ENCODE measurements around the gene DARS2. TPM values are rescaled to one million over a fixed set of nuclear protein-coding genes. Genes with fewer than 3 reads are reported as not detected.

DARS2 gene
- total and polyA plus RNA-seq, 10 of the 15 experiments (the other 5 are each of a cell fraction or from before 2014, with no cell fraction given), result 23.9 to 69.7 (median 37.3) TPM

Small RNA genes lying within 50 kb of the gene (small RNA-seq; reads per million reads assigned to genes)
- not detected for gene RF00019

Other genes with a start within 250 kb of the DARS2 start
Only the 7 nearest of the 9 such genes appear.
- not detected in 2 replicates for gene TEX50, start 189.3 kb upstream of the DARS2 start, total RNA-seq (2014; rRNA removed)
- gene TEX50, start 189.3 kb upstream of the DARS2 start, total RNA-seq (2014; rRNA removed; fragmentation: Illumina TruSeq; extraction: Trizol), result not detected in 2 replicates
- gene TEX50, start 189.3 kb upstream of the DARS2 start, total RNA-seq (2021), result not detected in 2 replicates
- not detected in 2 replicates for gene TEX50, start 189.3 kb upstream of the DARS2 start, polyA plus RNA-seq (2011; rRNA removed)
- not detected in 2 replicates for gene TEX50, start 189.3 kb upstream of the DARS2 start, polyA plus RNA-seq (2014; fragmentation: Illumina TruSeq; extraction: Trizol)
- gene TEX50, start 189.3 kb upstream of the DARS2 start, polyA plus RNA-seq (2014; fragmentation: Nextera tagmentation; extraction: Ambion mirVana), result not detected
- not detected in 2 replicates for gene TEX50, start 189.3 kb upstream of the DARS2 start, polyA plus RNA-seq (2014; rRNA removed)
- gene TEX50, start 189.3 kb upstream of the DARS2 start, polyA plus RNA-seq (2016; fragmentation: Nextera tagmentation; extraction: Ambion mirVana), result not detected
- not detected in 2 replicates for gene ANKRD45, start 154.8 kb upstream of the DARS2 start, total RNA-seq (2014; rRNA removed)
- not detected in 2 replicates for gene ANKRD45, start 154.8 kb upstream of the DARS2 start, total RNA-seq (2014; rRNA removed; fragmentation: Illumina TruSeq; extraction: Trizol)
- not detected in 2 replicates for gene ANKRD45, start 154.8 kb upstream of the DARS2 start, total RNA-seq (2021)
- gene ANKRD45, start 154.8 kb upstream of the DARS2 start, polyA plus RNA-seq (2011; rRNA removed), result 0.06 and 0.14 TPM in 2 replicates
- 0.04 TPM in 1 of 2 replicates, not detected in the other for gene ANKRD45, start 154.8 kb upstream of the DARS2 start, polyA plus RNA-seq (2014; fragmentation: Illumina TruSeq; extraction: Trizol)
- under 1 TPM in 1 of 2 experiments, not detected in 1; 0.13 TPM for gene ANKRD45, start 154.8 kb upstream of the DARS2 start, polyA plus RNA-seq (2014; fragmentation: Nextera tagmentation; extraction: Ambion mirVana)
- not detected in 2 replicates for gene ANKRD45, start 154.8 kb upstream of the DARS2 start, polyA plus RNA-seq (2014; rRNA removed)
- gene ANKRD45, start 154.8 kb upstream of the DARS2 start, polyA plus RNA-seq (2016; fragmentation: Nextera tagmentation; extraction: Ambion mirVana), result under 1 TPM; 0.09 to 0.15 TPM
- 9.0 and 9.2 TPM in 2 replicates for gene KLHL20, start 109.7 kb upstream of the DARS2 start, total RNA-seq (2014; rRNA removed)
- gene KLHL20, start 109.7 kb upstream of the DARS2 start, total RNA-seq (2014; rRNA removed; fragmentation: Illumina TruSeq; extraction: Trizol), result 11.0 and 11.3 TPM in 2 replicates
- 12.5 and 14.0 TPM in 2 replicates for gene KLHL20, start 109.7 kb upstream of the DARS2 start, total RNA-seq (2021)
- gene KLHL20, start 109.7 kb upstream of the DARS2 start, polyA plus RNA-seq (2011; rRNA removed), result 12.7 and 14.3 TPM in 2 replicates
- 12.0 and 13.1 TPM in 2 replicates for gene KLHL20, start 109.7 kb upstream of the DARS2 start, polyA plus RNA-seq (2014; fragmentation: Illumina TruSeq; extraction: Trizol)
- gene KLHL20, start 109.7 kb upstream of the DARS2 start, polyA plus RNA-seq (2014; fragmentation: Nextera tagmentation; extraction: Ambion mirVana), result 1 to 10 TPM; 3.8 to 5.8 TPM
- gene KLHL20, start 109.7 kb upstream of the DARS2 start, polyA plus RNA-seq (2014; rRNA removed), result 8.6 and 9.1 TPM in 2 replicates
- gene KLHL20, start 109.7 kb upstream of the DARS2 start, polyA plus RNA-seq (2016; fragmentation: Nextera tagmentation; extraction: Ambion mirVana), result 10 to 100 TPM in 1 of 2 experiments, 1 to 10 TPM in 1; 7.0 to 10.8 TPM
- gene CENPL, start 210 bp downstream of the DARS2 start, total RNA-seq (2014; rRNA removed), result 27.6 and 31.0 TPM in 2 replicates
- gene CENPL, start 210 bp downstream of the DARS2 start, total RNA-seq (2014; rRNA removed; fragmentation: Illumina TruSeq; extraction: Trizol), result 25.8 and 32.1 TPM in 2 replicates
- 16.5 and 19.3 TPM in 2 replicates for gene CENPL, start 210 bp downstream of the DARS2 start, total RNA-seq (2021)
- 21.2 and 28.6 TPM in 2 replicates for gene CENPL, start 210 bp downstream of the DARS2 start, polyA plus RNA-seq (2011; rRNA removed)
- gene CENPL, start 210 bp downstream of the DARS2 start, polyA plus RNA-seq (2014; fragmentation: Illumina TruSeq; extraction: Trizol), result 20.8 and 20.9 TPM in 2 replicates
- gene CENPL, start 210 bp downstream of the DARS2 start, polyA plus RNA-seq (2014; fragmentation: Nextera tagmentation; extraction: Ambion mirVana), result 10 to 100 TPM; 14.9 to 26.7 TPM
- 19.6 and 22.4 TPM in 2 replicates for gene CENPL, start 210 bp downstream of the DARS2 start, polyA plus RNA-seq (2014; rRNA removed)
- 10 to 100 TPM; 26.5 to 26.7 TPM for gene CENPL, start 210 bp downstream of the DARS2 start, polyA plus RNA-seq (2016; fragmentation: Nextera tagmentation; extraction: Ambion mirVana)
- 597 and 727 TPM in 2 replicates for gene GAS5, start 43.3 kb downstream of the DARS2 start, total RNA-seq (2014; rRNA removed)
- gene GAS5, start 43.3 kb downstream of the DARS2 start, total RNA-seq (2014; rRNA removed; fragmentation: Illumina TruSeq; extraction: Trizol), result 722 and 746 TPM in 2 replicates
- 550 and 569 TPM in 2 replicates for gene GAS5, start 43.3 kb downstream of the DARS2 start, total RNA-seq (2021)
- gene GAS5, start 43.3 kb downstream of the DARS2 start, polyA plus RNA-seq (2011; rRNA removed), result 1,137 and 1,297 TPM in 2 replicates
- gene GAS5, start 43.3 kb downstream of the DARS2 start, polyA plus RNA-seq (2014; fragmentation: Illumina TruSeq; extraction: Trizol), result 810 and 918 TPM in 2 replicates
- 100 to 1,000 TPM; 804 to 930 TPM for gene GAS5, start 43.3 kb downstream of the DARS2 start, polyA plus RNA-seq (2014; fragmentation: Nextera tagmentation; extraction: Ambion mirVana)
- gene GAS5, start 43.3 kb downstream of the DARS2 start, polyA plus RNA-seq (2014; rRNA removed), result 561 and 676 TPM in 2 replicates
- gene GAS5, start 43.3 kb downstream of the DARS2 start, polyA plus RNA-seq (2016; fragmentation: Nextera tagmentation; extraction: Ambion mirVana), result 100 to 1,000 TPM; 289 TPM
- gene ZBTB37, start 43.7 kb downstream of the DARS2 start, total RNA-seq (2014; rRNA removed), result 3.3 and 3.4 TPM in 2 replicates
- gene ZBTB37, start 43.7 kb downstream of the DARS2 start, total RNA-seq (2014; rRNA removed; fragmentation: Illumina TruSeq; extraction: Trizol), result 4.7 and 4.8 TPM in 2 replicates
- 5.2 and 5.7 TPM in 2 replicates for gene ZBTB37, start 43.7 kb downstream of the DARS2 start, total RNA-seq (2021)
- gene ZBTB37, start 43.7 kb downstream of the DARS2 start, polyA plus RNA-seq (2011; rRNA removed), result 4.9 and 6.7 TPM in 2 replicates
- gene ZBTB37, start 43.7 kb downstream of the DARS2 start, polyA plus RNA-seq (2014; fragmentation: Illumina TruSeq; extraction: Trizol), result 2.3 and 3.2 TPM in 2 replicates
- under 1 TPM; 0.16 to 0.29 TPM for gene ZBTB37, start 43.7 kb downstream of the DARS2 start, polyA plus RNA-seq (2014; fragmentation: Nextera tagmentation; extraction: Ambion mirVana)
- gene ZBTB37, start 43.7 kb downstream of the DARS2 start, polyA plus RNA-seq (2014; rRNA removed), result 1.1 and 1.4 TPM in 2 replicates
- gene ZBTB37, start 43.7 kb downstream of the DARS2 start, polyA plus RNA-seq (2016; fragmentation: Nextera tagmentation; extraction: Ambion mirVana), result 1 to 10 TPM in 1 of 2 experiments, under 1 TPM in 1; 0.95 to 1.6 TPM
- not detected in 2 replicates for gene SERPINC1, start 92.7 kb downstream of the DARS2 start, total RNA-seq (2014; rRNA removed)
- gene SERPINC1, start 92.7 kb downstream of the DARS2 start, total RNA-seq (2014; rRNA removed; fragmentation: Illumina TruSeq; extraction: Trizol), result not detected in 2 replicates
- gene SERPINC1, start 92.7 kb downstream of the DARS2 start, total RNA-seq (2021), result 0.44 and 0.61 TPM in 2 replicates
- not detected in 2 replicates for gene SERPINC1, start 92.7 kb downstream of the DARS2 start, polyA plus RNA-seq (2011; rRNA removed)
- gene SERPINC1, start 92.7 kb downstream of the DARS2 start, polyA plus RNA-seq (2014; fragmentation: Illumina TruSeq; extraction: Trizol), result not detected in 2 replicates
- gene SERPINC1, start 92.7 kb downstream of the DARS2 start, polyA plus RNA-seq (2014; fragmentation: Nextera tagmentation; extraction: Ambion mirVana), result under 1 TPM in 1 of 2 experiments, not detected in 1; 0.11 TPM
- gene SERPINC1, start 92.7 kb downstream of the DARS2 start, polyA plus RNA-seq (2014; rRNA removed), result not detected in 2 replicates
- gene SERPINC1, start 92.7 kb downstream of the DARS2 start, polyA plus RNA-seq (2016; fragmentation: Nextera tagmentation; extraction: Ambion mirVana), result not detected

Data from GM12878 (cell line).